ENCODE results near the gene NCAPD3. TPM values are rescaled to one million over a fixed set of nuclear protein-coding genes. Genes with fewer than 3 reads are reported as not detected.

NCAPD3 gene
- total and polyA plus RNA-seq, 2 donors: 7.2 to 24.4 TPM

- H3K27me3 ChIP-seq (ENCODE audit: control insufficient read depth in 2 of 2, insufficient read depth in 1 of 2, low read length in 1 of 2): no peaks in the 10 kb centered on the region
- H3K4me1 ChIP-seq (ENCODE audit: control insufficient read depth in 2 of 2, insufficient read depth in 2 of 2, low read length in 2 of 2): peaks cover under 1 to 2% of the 10 kb centered on the region in 2 donors
- 99% methylated on average over 3 of the region's 3 CpGs for WGBS
- H3K4me3 ChIP-seq (ENCODE audit: low read length in 2 of 2): no peak overlapping the region
- no peak overlapping the region for H3K27ac ChIP-seq (ENCODE audit: low read depth in 1 of 2, low read length in 1 of 2)
- no peaks in the 10 kb centered on the region for H3K9me3 ChIP-seq (ENCODE audit: control insufficient read depth in 2 of 2, insufficient read depth in 1 of 2, low read length in 1 of 2)
- DNase-seq (ENCODE audit: low read depth in 6 of 9, low spot score in 9 of 9): no peak
- H3K36me3 ChIP-seq (ENCODE audit: control insufficient read depth in 2 of 2, insufficient read depth in 2 of 2, low read length in 1 of 2): peaks cover 41 to 54% of the 10 kb centered on the region in 2 donors
Measured at GRCh38 chr11:134235399-134235798, 11.6 kb upstream of the NCAPD3 start.

- Histone ChIP-seq H3K4me1 (ENCODE audit: control insufficient read depth in 2 of 2, insufficient read depth in 2 of 2, low read length in 2 of 2) (peaks cover 3 to 18% of the 10 kb centered on the region in 2 donors), H3K27me3 (ENCODE audit: control insufficient read depth in 2 of 2, insufficient read depth in 1 of 2, low read length in 1 of 2) (no peaks in the 10 kb centered on the region), H3K9me3 (ENCODE audit: control insufficient read depth in 2 of 2, insufficient read depth in 1 of 2, low read length in 1 of 2) (no peaks in the 10 kb centered on the region), H3K27ac (ENCODE audit: low read depth in 1 of 2, low read length in 1 of 2) (no peak overlapping the region), H3K36me3 (ENCODE audit: control insufficient read depth in 2 of 2, insufficient read depth in 2 of 2, low read length in 1 of 2) (peaks cover 25 to 44% of the 10 kb centered on the region in 2 donors), H3K4me3 (ENCODE audit: low read length in 2 of 2) (no peak overlapping the region)
- over 99% methylated on average over 4 of the region's 4 CpGs for WGBS
- no peak for DNase-seq (ENCODE audit: low read depth in 6 of 9, low spot score in 9 of 9)
Measured at GRCh38 chr11:134233729-134234179, 10.0 kb upstream of the NCAPD3 start.

DNA sequence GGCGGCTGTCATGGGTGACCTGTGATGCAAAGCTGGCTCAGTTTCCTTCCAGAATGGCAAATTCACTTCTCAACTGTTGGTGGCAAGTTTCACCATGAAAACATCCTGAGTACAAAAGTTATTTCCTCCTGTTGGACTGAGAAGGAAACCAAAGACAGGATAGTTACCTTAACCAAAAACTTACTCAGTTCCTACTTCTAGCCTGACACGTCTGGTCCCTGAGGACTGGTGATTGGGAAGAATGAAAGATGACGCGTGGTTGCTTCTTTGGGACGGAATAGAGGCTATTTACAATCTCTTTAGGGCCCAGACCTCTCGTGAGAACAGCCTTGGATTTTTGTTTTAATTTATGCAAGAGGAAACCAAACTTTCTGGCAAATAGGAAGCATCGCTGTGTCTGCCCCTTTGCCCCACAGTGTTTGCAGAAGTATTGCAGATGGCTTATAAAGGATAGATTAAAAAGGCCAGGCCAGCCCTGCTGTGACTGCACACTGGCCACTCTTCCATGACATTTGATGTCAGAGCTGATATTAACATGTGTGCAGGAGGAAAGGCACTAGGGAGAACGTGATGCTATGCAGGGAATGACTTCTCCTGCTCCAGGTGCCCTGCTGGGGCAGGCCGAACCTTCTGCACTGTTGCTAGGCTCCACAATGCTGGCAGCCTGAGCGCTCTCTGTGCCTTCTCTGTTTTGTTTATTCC is 8.3 kb upstream of the NCAPD3 start:
- no peak overlapping the region for H3K4me3 ChIP-seq (ENCODE audit: low read length in 2 of 2)
- H3K27ac ChIP-seq (ENCODE audit: low read depth in 1 of 2, low read length in 1 of 2): no peak overlapping the region
- H3K27me3 ChIP-seq (ENCODE audit: control insufficient read depth in 2 of 2, insufficient read depth in 1 of 2, low read length in 1 of 2): no peaks in the 10 kb centered on the region
- peaks cover 22 to 38% of the 10 kb centered on the region in 2 donors for H3K36me3 ChIP-seq (ENCODE audit: control insufficient read depth in 2 of 2, insufficient read depth in 2 of 2, low read length in 1 of 2)
- 84% methylated on average over 10 of the region's 10 CpGs for WGBS
- H3K4me1 ChIP-seq (ENCODE audit: control insufficient read depth in 2 of 2, insufficient read depth in 2 of 2, low read length in 2 of 2): peaks cover 8 to 28% of the 10 kb centered on the region in 2 donors
- no peak for DNase-seq (ENCODE audit: low read depth in 6 of 9, low spot score in 9 of 9)
- H3K9me3 ChIP-seq (ENCODE audit: control insufficient read depth in 2 of 2, insufficient read depth in 1 of 2, low read length in 1 of 2): no peaks in the 10 kb centered on the region

GRCh38 chr11:134230339-134230738 is 6.6 kb upstream of the NCAPD3 start:
- H3K4me3 ChIP-seq (ENCODE audit: low read length in 2 of 2): no peak overlapping the region
- 64% methylated on average over 4 of the region's 4 CpGs for WGBS
- peaks cover 22 to 44% of the 10 kb centered on the region in 2 donors for H3K4me1 ChIP-seq (ENCODE audit: control insufficient read depth in 2 of 2, insufficient read depth in 2 of 2, low read length in 2 of 2)
- H3K27ac ChIP-seq (ENCODE audit: low read depth in 1 of 2, low read length in 1 of 2): no peak overlapping the region
- H3K9me3 ChIP-seq (ENCODE audit: control insufficient read depth in 2 of 2, insufficient read depth in 1 of 2, low read length in 1 of 2): no peaks in the 10 kb centered on the region
- DNase-seq (ENCODE audit: low read depth in 6 of 9, low spot score in 9 of 9): no peak
- no peaks in the 10 kb centered on the region for H3K27me3 ChIP-seq (ENCODE audit: control insufficient read depth in 2 of 2, insufficient read depth in 1 of 2, low read length in 1 of 2)
- H3K36me3 ChIP-seq (ENCODE audit: control insufficient read depth in 2 of 2, insufficient read depth in 2 of 2, low read length in 1 of 2): peaks cover 7 to 25% of the 10 kb centered on the region in 2 donors

- H3K36me3 ChIP-seq (ENCODE audit: control insufficient read depth in 2 of 2, insufficient read depth in 2 of 2, low read length in 1 of 2): peaks cover 0 to 16% of the 10 kb centered on the region in 2 donors
- H3K4me3 ChIP-seq (ENCODE audit: low read length in 2 of 2): no peak overlapping the region
- no peaks in the 10 kb centered on the region for H3K9me3 ChIP-seq (ENCODE audit: control insufficient read depth in 2 of 2, insufficient read depth in 1 of 2, low read length in 1 of 2)
- no peak for DNase-seq (ENCODE audit: low read depth in 6 of 9, low spot score in 9 of 9)
- 97% methylated on average over 6 of the region's 6 CpGs for WGBS
- H3K27ac ChIP-seq (ENCODE audit: low read depth in 1 of 2, low read length in 1 of 2): no peak overlapping the region
- peaks cover 22 to 45% of the 10 kb centered on the region in 2 donors for H3K4me1 ChIP-seq (ENCODE audit: control insufficient read depth in 2 of 2, insufficient read depth in 2 of 2, low read length in 2 of 2)
- no peaks in the 10 kb centered on the region for H3K27me3 ChIP-seq (ENCODE audit: control insufficient read depth in 2 of 2, insufficient read depth in 1 of 2, low read length in 1 of 2)
Measured at GRCh38 chr11:134229126-134229790, 5.5 kb upstream of the NCAPD3 start.

- H3K27ac ChIP-seq (ENCODE audit: low read depth in 1 of 2, low read length in 1 of 2): no peak overlapping the region
- 81% methylated on average over 6 of the region's 6 CpGs for WGBS
- no peaks in the 10 kb centered on the region for H3K27me3 ChIP-seq (ENCODE audit: control insufficient read depth in 2 of 2, insufficient read depth in 1 of 2, low read length in 1 of 2)
- H3K36me3 ChIP-seq (ENCODE audit: control insufficient read depth in 2 of 2, insufficient read depth in 2 of 2, low read length in 1 of 2): peaks cover 0 to 16% of the 10 kb centered on the region in 2 donors
- DNase-seq (ENCODE audit: low read depth in 6 of 9, low spot score in 9 of 9): peak in 4 of 9 donors; percentile 36 to 65 (median 40)
- no peaks in the 10 kb centered on the region for H3K9me3 ChIP-seq (ENCODE audit: control insufficient read depth in 2 of 2, insufficient read depth in 1 of 2, low read length in 1 of 2)
- peaks cover 22 to 45% of the 10 kb centered on the region in 2 donors for H3K4me1 ChIP-seq (ENCODE audit: control insufficient read depth in 2 of 2, insufficient read depth in 2 of 2, low read length in 2 of 2)
- no peak overlapping the region for H3K4me3 ChIP-seq (ENCODE audit: low read length in 2 of 2)
Measured at GRCh38 chr11:134228625-134229024, 4.9 kb upstream of the NCAPD3 start.

DNA sequence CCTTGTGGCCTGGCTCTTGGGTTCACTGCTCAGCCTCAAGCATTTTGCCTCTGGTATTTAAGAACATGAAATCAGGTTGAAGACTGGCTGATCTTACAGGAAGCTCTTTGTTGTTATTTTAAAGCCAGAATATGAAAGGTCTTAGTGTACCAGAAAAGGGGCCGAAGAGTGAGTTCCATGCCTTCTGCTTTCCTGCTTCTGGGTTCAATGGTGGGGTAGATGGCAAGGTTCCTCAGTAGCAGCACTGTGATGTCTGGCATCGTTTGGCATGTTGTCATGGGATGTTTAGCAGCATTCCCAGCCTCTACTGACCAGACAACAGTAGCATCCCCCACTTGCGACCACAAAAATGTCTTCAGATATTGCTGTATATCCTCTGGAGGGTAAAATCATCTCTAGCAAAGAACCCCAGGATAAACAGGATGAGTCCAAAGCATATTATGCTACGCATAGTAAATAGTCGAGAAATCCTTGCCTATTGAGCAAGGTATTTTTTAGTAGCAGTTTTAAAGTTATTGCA is 3.1 kb upstream of the NCAPD3 start:
- no peaks in the 10 kb centered on the region for H3K27me3 ChIP-seq (ENCODE audit: control insufficient read depth in 2 of 2, insufficient read depth in 1 of 2, low read length in 1 of 2)
- 89% methylated on average over 5 of the region's 5 CpGs for WGBS
- peaks cover 29 to 56% of the 10 kb centered on the region in 2 donors for H3K4me1 ChIP-seq (ENCODE audit: control insufficient read depth in 2 of 2, insufficient read depth in 2 of 2, low read length in 2 of 2)

GRCh38 chr11:134224710-134225664 is 1.2 kb upstream of the NCAPD3 start:
- peak overlapping the region; percentile 64 to 76 for H3K27ac ChIP-seq (ENCODE audit: low read depth in 1 of 2, low read length in 1 of 2)
- WGBS: under 1% methylated on average over 93 of the region's 93 CpGs
- peaks cover 26 to 50% of the 10 kb centered on the region in 2 donors for H3K4me1 ChIP-seq (ENCODE audit: control insufficient read depth in 2 of 2, insufficient read depth in 2 of 2, low read length in 2 of 2)
- peaks cover 7% of the 10 kb centered on the region in 2 donors for H3K36me3 ChIP-seq (ENCODE audit: control insufficient read depth in 2 of 2, insufficient read depth in 2 of 2, low read length in 1 of 2)
- no peaks in the 10 kb centered on the region for H3K27me3 ChIP-seq (ENCODE audit: control insufficient read depth in 2 of 2, insufficient read depth in 1 of 2, low read length in 1 of 2)
- H3K9me3 ChIP-seq (ENCODE audit: control insufficient read depth in 2 of 2, insufficient read depth in 1 of 2, low read length in 1 of 2): no peaks in the 10 kb centered on the region
- peak overlapping the region; percentile 75 to 88 for H3K4me3 ChIP-seq (ENCODE audit: low read length in 2 of 2)
- DNase-seq (ENCODE audit: low read depth in 6 of 9, low spot score in 9 of 9): peak in 7 of 9 donors; percentile 38 to 76 (median 55)

More for the DNA sequence above, 3.1 kb upstream of the NCAPD3 start:
- Histone ChIP-seq H3K4me3 (ENCODE audit: low read length in 2 of 2) (peak overlapping the region in 1 of 2 donors; percentile 88), H3K9me3 (ENCODE audit: control insufficient read depth in 2 of 2, insufficient read depth in 1 of 2, low read length in 1 of 2) (no peaks in the 10 kb centered on the region), H3K36me3 (ENCODE audit: control insufficient read depth in 2 of 2, insufficient read depth in 2 of 2, low read length in 1 of 2) (peaks cover 0 to 16% of the 10 kb centered on the region in 2 donors), H3K27ac (ENCODE audit: low read depth in 1 of 2, low read length in 1 of 2) (peak overlapping the region in 1 of 2 donors; percentile 15)
- DNase-seq (ENCODE audit: low read depth in 6 of 9, low spot score in 9 of 9): peak in 1 of 9 donors; percentile 24
